HG03280 (cell line): ENCODE results near the gene LYVE1.

ENCODE experiments used
- ATAC-seq: cut with Tn5 transposase; IDR thresholded peaks from one replicate; pipeline ENCODE4 v1.9.1; 2021; ENCODE audit warnings: mild to moderate bottlenecking, moderate library complexity; ENCODE audit not compliant: unreplicated experiment

LYVE1 gene

DNA sequence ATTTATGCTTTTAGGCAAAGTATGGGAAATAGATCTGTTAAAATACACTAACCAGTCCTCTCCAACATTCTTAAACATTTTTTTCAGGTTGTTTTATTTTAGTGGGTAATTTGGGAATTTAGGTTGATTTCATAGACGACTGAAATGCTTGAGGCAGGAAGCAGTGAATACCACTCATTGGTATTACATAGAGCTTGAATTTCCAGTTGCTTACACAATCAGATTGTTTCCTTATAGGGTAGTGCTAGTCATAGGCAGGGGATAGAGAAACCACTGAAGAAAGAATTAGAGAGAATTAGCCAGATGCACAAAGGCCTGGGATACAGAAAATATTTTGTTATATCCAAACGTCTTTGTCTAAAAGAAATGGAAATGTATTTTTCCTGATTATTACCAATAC, 23.9 kb upstream of the LYVE1 start:
- ATAC-seq = no peak

DNA sequence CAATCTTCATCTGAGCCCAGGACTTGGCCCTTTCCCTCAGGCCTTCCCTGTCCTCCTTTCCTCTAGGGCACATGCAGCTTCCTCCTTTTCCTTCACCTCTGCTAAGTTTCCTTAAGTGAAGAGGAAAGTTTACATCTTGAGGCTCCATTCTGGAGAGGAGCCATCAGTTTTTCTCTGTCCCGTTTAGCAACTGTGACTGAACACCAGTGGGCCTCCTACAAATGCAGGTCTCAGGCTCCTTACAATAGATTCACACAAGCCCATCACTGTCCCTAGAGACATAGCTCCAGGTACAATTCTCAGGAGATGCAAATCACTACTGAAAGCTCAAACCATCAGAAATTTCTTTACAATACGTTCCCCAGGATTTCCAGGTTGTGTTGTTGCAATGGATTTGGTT, 23.3 kb upstream of the LYVE1 start:
- ATAC-seq = no peak

DNA sequence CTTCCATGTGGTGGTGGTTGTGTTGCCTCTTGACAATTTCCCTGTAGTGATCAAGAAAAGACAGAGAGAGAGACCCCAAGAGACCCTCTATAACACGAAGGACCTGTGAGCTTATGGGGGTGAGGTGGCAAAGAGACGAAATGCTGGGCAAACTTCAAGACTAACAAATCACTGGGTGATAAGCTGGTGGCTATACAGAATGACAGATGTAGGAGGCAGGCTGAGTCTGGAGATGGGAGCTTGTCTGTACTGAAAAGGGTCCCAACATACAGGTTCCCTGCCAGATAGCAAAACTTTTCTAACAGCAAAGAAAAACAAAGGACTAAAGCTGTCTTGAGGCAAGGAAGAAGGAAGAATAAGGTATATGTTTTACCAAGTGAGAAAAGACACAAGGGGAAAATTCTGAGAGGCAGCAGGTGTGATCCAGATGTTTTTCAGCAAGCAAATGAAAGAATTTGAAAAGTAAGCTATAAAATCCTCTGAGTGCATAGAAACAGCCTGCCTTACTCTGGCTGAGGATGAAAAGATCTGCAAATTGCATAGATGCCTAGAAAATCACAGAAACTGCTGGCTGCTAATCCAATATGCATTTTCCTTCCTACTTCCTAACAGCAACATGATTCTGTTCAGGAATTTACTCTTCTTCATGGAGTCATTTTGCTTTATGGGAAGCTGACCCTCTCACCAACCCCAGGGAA, 21.9 kb upstream of the LYVE1 start:
- ATAC-seq = no peak

DNA sequence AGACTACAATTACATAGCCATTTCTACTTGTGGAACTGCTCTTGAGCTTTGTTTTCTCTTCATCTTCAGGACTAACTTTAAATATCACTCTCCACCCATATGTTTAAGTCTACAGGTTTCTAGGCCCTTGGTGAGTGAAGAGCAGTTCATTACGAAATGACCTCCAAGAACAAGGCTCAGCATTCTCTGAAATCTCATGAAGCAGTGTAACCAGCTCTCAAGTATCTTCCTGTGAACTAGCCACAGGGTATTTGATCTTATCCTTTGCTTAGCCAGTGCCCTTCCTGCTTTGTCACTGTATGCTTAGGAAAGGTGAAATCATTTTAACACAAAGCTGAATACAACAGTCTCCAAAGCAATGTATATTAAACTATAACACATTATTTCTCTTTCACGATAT, 20.4 kb upstream of the LYVE1 start:
- ATAC-seq = no peak

DNA sequence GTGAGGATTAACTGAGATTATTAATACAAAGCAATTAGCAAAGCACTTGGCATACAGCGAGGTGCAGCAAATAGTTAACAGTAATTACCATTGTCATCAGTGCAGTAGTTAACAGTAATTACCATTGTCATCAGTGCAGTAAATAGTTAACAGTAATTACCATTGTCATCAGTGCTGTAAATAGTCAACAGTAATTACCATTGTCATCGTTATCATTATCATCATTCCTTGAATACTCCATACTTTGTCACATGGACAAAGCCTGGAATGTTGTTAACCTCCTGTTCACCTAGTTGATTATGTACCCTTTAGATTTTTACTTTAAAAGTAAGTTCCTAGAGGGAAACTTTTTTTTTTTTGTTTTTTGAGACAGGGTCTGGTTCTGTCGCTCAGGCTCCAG, 19.5 kb upstream of the LYVE1 start:
- no peak for ATAC-seq

DNA sequence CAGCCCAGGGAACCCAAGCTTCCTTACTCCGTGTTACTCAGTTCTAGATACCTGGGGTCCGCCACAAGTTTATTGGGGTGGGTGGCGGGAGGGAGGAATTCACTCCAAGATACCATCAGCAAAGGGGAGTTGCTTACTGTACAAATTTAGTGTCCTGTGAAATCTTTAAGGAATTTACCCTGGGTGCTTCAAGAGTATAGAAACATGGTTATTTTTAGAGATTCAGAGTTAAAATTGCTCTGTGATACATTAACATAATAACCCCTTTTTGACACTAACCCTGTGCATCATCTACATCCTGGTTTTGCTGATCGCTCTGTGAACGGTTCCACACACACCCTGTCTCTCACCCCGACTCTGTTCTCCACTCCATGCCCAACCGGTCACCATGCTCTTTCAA, 18.9 kb upstream of the LYVE1 start:
- ATAC-seq = no peak

DNA sequence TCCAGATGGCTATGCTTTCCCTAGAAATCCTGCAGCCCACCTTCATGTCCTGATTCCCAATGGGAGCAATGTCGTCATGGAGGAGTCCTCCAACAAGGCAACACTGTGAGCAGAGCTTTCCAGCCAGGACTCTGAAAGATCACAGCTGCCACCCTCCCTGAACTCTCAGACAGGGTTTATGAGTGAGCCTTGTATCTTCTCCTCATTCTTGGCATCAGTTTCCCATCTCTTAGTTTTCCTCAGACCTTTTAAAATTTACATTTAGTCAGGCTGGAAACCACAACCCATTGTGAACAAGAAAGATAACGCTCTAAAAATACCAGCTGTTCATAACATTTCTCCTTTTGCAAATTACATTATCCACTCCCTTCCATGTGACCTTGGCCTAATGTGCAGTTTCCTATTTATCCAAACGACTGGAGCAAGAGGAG, 15.6 kb upstream of the LYVE1 start:
- no peak for ATAC-seq

DNA sequence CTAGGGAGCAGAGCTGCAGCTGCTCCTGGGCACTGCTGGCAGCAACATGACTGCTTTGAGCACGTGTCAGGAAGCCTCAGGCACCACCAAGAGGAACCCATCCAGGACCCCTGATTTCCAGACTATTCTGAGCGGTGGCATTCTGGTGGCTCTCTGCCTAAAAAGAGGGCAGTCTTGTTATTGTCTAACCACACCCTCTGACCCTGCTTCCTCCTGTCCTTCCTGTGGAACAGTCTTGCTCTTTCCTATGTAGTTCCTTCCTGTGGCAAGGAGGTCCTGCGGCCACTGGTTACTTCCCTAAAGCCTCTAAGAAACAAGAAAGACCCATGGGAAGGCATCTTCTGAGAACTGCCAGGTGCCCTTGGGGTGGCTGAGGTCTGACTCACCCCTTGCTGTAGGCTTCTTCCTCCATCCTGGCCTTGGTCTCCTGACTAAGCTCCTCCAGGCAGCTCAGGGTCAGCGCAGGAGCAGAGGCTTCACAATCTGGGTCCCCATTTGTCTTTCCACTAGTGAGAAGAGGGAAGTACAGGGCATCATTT, 13.1 kb upstream of the LYVE1 start:
- ATAC-seq = no peak

DNA sequence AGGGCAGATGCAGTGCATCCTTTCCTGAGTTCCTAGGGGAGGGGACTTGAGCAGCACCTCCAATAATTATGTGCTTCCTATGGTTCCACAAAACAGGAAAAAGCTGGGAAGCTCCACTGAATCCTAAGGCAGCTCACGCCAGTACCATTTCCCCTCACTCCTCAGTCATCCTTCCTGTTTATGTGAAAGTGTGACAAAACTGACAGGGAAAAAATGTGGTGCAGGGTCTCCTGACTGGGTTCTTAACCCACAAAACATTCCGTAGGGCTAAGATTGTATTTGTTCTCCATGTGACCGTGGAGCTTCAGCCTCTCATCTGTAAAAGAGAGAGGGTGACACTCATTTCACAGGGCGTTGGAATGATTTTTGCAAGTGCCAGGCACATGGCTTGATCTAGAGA, 12.2 kb upstream of the LYVE1 start:
- no peak for ATAC-seq

DNA sequence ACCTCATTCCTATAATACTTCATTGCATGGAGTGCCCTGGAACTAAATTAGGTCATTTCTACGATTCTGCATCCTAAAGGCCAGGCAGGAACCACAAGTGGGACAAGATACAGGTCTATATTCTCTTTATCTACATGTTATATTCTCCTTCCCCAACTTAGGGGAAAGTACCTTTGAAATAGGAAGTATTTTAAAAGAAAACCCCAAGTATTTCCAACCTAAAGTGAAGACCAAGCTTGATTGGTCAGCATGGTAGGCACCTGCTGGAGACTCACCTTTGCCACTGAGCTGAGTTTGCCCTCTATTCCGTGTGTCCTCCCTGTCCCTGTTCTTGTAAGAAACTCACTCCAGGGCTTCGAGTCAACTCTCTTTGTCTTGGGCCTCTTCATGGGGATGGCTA, 11.2 kb upstream of the LYVE1 start:
- ATAC-seq = no peak

DNA sequence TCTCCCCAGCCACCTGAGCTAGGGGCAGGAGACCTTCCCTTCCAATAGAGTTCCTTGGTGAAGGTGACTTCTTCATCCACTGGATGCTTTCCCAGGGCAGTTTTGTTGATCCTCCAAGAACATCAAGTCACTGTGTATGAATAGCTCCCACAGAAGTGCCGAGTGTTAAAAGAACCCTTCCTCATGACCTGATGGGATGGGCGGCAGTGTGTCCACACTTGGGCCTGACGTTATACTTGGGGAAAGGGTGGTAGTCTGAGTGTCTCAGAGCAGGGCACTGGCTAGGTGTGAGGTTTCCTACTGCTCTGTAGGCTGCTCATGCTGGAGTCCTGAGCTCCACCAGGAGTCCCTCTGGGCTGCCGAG, 7.6 kb upstream of the LYVE1 start:
- no peak for ATAC-seq

DNA sequence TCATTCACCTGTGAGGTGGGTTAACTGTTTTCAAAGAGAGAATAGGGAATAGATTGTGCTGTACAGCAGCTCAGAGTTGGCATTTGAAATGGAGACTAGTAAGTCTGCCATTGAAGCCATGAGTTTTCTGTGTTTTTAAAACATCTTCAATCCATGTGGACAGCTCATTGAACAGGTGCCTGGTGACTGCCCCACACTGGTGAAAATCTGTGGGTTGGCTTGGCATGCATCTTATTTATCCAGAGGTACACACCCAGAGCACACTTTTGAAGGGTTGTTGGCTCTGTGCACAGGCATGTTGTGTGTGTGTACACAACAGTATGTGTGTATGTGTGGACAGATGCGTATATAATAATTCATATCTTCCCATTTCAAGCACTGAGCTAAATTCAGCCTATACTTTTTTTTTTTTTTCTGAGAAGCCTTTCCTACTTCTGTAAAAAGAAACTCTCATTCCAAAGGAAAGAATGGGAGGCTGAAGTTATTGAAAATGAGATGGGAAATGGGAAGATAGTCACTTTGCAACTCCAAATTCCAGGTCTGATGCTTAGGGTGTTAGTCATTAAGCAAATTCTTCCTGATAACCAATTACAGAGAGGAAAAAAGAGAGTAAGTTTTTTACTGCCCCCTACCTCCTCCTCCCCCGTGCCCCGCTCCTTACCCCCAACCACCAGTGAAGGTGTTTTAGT, 7.0 kb upstream of the LYVE1 start:
- ATAC-seq = no peak

DNA sequence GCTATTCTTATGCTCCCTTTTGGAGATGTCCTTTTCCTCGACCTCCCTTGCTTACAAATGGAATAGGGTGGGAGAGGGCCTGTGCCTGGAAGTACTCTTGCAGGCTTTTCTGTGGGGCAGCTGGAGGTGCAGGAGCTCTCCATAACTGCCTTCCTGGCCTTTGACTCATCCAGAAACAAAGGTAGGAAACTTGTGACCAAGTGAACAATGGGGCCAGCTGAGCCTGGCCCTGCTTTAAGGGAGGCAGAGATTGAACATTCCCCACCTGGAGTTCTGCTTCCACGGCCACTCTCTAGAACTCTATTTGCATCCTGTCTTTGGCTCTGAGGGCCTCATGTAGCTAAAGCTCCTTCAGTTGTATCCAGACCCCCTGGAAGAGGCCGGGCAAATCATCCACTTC, 5.1 kb upstream of the LYVE1 start:
- ATAC-seq = no peak

DNA sequence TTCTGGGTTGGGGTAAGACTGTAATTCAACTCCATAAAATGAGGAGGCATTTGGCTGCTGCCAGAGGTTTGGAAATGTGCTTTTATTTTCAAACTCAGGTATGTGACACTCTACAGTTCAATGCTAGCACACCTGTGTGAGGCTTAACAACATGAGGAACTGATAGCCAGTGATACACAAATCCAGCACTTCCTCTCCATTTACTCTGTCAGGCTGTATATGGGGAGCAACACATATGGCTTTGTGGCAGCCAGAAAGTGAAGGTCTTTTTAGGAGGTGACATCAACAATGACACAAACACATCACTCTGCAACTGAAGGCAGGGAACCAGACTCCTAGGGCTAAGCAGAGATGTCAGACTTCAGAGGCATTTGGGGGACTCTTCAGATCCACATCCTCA, 4.6 kb upstream of the LYVE1 start:
- no peak for ATAC-seq

DNA sequence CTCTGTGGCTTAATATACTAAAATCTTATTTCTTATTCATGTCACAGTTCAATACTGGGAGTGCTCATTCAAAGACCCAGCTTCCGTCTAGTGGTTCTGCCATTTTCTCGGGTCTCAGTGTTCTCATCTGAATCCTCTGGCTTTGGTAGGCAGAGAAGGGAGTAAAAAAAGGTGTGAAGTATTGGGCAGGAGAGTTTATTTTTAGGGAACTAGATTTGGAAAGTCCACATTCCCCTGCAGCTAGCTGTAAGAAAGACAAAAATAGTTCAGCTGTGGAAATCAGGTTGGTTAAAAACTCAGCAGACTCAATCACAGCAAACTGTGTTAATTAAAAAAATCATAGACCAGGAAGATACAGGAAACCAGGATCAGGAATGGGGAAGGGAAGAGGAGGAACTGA, 4.1 kb upstream of the LYVE1 start:
- ATAC-seq = no peak

DNA sequence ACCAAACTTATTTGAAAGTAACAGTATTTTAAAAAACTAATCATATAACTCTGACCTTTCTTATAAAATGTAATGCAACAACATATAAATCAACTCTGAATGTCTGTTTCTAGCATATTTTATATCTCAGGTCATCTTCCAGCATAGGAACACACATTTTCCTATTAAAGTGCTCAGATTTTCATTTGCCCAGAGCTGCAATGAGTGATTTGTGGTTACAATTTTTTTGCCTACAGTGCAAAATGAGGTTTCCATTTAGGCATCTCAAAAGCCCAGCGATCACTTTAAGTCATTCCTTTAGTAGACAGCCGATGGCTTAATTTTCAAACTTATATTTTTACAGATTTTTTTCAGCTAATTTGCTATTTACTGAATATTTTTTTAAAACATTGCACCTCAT, 1.0 kb downstream of the LYVE1 start:
- no peak for ATAC-seq

DNA sequence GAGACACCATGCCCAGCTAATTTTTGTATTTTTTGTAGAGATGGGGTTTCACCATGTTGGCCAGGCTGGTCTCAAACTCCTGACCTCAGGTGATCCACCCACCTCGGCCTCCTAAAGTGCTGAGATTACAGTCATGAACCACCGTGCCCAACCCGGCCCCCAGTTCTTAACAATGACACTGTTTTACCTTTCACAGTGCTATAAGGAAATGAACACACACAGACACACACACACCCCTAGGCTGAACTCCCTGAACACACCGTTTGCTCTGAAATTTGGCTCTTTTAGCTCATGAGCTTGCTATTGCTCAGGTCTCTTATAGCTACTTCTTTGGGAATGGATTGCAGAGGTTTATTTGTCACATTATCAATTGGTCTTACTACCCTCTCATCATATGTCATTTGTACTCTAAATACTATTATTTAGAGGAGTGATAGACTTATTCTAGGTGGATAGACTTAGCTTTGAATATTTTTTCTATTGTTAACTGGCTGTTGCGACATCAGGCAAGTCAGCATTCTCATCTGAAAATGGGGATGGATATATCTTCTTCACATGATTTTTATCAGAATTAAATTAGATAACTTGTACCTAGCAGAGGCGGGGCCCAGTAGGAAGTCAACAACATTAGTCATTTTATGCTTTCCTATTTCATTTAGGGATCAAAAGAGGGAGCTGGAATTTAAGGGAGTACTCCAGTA, 2.1 kb downstream of the LYVE1 start:
- no peak for ATAC-seq

DNA sequence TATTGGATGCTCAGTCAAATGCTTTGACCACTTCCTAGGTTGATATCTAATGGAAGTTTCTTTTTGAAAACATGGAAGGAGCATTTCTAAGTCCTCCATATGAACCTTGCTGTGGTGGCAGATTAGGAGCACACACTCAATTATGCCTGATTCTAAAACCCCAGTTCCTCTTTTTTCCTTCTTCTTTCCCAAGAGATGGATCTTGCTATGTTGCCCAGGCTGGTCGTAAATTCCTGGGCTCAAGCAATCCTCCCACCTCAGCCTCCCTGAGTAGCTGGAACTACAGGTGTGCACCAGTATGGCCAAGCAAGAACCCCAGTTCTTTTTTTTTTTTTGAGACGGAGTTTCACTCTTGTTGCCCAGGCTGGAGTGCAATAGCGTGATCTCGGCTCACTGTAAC, 3.0 kb downstream of the LYVE1 start:
- no peak for ATAC-seq

DNA sequence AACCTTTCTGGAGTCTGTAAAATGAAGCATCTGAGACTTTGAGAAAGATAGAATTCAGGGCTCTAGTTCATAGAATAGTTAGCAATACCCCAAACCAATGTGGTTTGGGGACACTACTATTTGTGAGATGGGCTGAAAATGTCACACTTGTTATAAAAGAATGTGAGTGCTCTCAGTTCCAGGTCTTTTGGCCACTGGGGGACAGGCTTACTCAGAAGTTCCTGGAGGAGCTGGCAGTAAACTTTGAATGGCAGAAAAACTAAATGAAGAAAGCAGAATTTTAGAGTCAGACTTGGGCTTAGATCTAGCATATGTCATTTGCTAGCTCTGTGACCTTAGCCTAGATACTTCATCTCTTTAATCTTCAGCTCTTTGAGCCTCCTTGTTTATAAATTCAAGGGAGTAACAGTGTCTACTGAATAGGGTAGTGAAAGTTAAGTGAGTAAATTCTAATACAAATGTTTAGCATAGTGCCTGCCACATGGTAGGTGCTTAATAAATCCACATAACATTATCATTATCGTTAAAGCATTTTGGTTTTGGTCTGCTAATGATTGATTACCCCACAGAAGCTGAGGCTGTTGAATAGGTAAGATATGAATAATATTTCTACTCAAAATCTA, 3.7 kb downstream of the LYVE1 start:
- no peak for ATAC-seq

DNA sequence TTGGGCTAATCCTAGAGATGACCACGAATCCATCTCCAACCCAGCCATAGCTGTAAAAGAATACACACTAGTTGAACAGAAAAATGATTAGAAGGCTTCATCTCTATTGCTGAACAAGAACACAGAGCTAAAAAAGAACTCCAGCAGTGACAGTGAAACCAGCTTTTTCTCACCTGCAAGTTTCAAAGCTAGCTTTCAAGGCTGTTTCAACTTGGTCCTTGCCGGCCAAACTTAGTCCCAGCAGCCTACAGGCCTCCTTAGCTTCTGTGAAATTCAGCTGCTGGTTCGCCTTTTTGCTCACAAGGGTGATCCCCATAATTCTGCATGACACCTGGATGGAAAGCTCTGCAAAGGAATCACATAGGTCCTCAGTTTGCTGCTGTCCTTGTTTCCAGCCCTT, 4.4 kb downstream of the LYVE1 start:
- ATAC-seq = no peak

DNA sequence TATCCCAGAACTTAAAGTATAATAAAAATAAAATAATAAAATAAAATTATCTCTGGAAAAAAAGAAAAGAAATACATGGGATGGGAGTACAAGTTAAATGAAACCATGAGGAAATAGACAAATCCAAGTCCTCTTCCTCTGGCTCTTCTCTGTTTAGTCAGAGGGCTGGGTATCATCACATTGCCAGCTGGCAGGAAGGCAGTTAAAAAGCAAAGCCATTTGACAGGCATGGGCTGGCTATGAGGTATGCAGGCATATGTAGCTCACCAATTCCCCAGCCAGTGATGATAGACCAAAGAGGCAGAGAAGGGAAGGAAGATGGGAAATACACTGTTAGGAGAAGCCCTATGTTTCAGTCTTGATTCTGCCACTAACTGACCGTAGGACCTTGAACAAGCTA, 6.5 kb downstream of the LYVE1 start:
- no peak for ATAC-seq
